OCI-LY7 (cell line): ENCODE results near the gene ZNFX1. TPM values are rescaled to one million over a fixed set of nuclear protein-coding genes. Genes with fewer than 3 reads are reported as not detected.

Experiments
- BruUV-seq: library from RNA; stranded (reverse); fragments of 400-500 nt; replicated peaks from 2 replicates; lab custom pipeline; 2021; lab: Mats Ljungman, UMichigan
- CTCF ChIA-PET: fragments of 300-600 bp; sonication (Branson Sonifier 250); formaldehyde crosslinking; loops from one replicate; lab custom pipeline; 2022; ENCODE audit warnings: antibody characterized with exemption; ENCODE audit not compliant: unreplicated experiment; lab: Charles Lee
- POLR2A ChIA-PET: fragments of 300-600 bp; sonication (Branson Sonifier 250); formaldehyde crosslinking; loops from one replicate; lab custom pipeline; 2022; ENCODE audit warnings: antibody characterized with exemption; lab: Charles Lee
- DNase-seq: peaks from one replicate; pipeline ENCODE4 v3.0.0-alpha.2; 2015; ENCODE audit warnings: low spot score
- H2AFZ ChIP-seq: fragments of 200-600 bp; sonication (generic), shearing (Covaris generic); 2 replicates; pipeline ENCODE4 v1.6.1; 2014; ENCODE audit warnings: mild to moderate bottlenecking, antibody characterized with exemption, low read length, moderate library complexity
- H3K27ac ChIP-seq: fragments of 200-600 bp; sonication (generic); 2 replicates; pipeline ENCODE4 v1.5.1; 2014; ENCODE audit warnings: mixed run types, low read depth, mild to moderate bottlenecking, moderate library complexity, low read length, inconsistent platforms; ENCODE audit not compliant: poor library complexity, severe bottlenecking
- H3K36me3 ChIP-seq: fragments of 200-600 bp; sonication (generic); 2 replicates; pipeline ENCODE4 v1.6.1; 2014; ENCODE audit warnings: mild to moderate bottlenecking, antibody characterized with exemption, low read length, moderate library complexity, mixed read lengths; ENCODE audit not compliant: insufficient read depth
- H3K4me1 ChIP-seq: fragments of 200-600 bp; sonication (generic); 2 replicates; pipeline ENCODE4 v1.5.1; 2014; ENCODE audit warnings: mild to moderate bottlenecking, low read length; ENCODE audit not compliant: insufficient read depth, poor library complexity, severe bottlenecking
- H3K4me2 ChIP-seq: fragments of 200-600 bp; sonication (generic); 2 replicates; pipeline ENCODE4 v1.6.1; 2014; ENCODE audit warnings: mild to moderate bottlenecking, low read length
- H3K4me3 ChIP-seq: fragments of 200-600 bp; sonication (generic); 2 replicates; pipeline ENCODE4 v1.5.1; 2014; ENCODE audit warnings: mild to moderate bottlenecking, low read depth, low read length; ENCODE audit not compliant: poor library complexity, severe bottlenecking
- H3K79me2 ChIP-seq: fragments of 200-600 bp; sonication (generic); 2 replicates; pipeline ENCODE4 v1.6.1; 2016; ENCODE audit warnings: low read depth, mild to moderate bottlenecking, low read length, moderate library complexity, mixed read lengths; ENCODE audit not compliant: insufficient read depth
- H3K9me2 ChIP-seq: fragments of 200-600 bp; sonication (generic); 2 replicates; pipeline ENCODE4 v1.6.1; 2016; ENCODE audit warnings: mild to moderate bottlenecking, low read length, mixed read lengths; ENCODE audit not compliant: insufficient read depth
- H3K9me3 ChIP-seq: fragments of 200-600 bp; sonication (generic); 2 replicates; pipeline ENCODE4 v1.6.1; 2014; ENCODE audit warnings: mild to moderate bottlenecking, mixed run types, low read length, mixed read lengths
- H4K20me1 ChIP-seq: fragments of 200-600 bp; sonication (generic); 2 replicates; pipeline ENCODE4 v1.6.1; 2014; ENCODE audit warnings: mild to moderate bottlenecking, antibody characterized with exemption, low read length, moderate library complexity, mixed read lengths; ENCODE audit not compliant: insufficient read depth
- EZH2phosphoT487 ChIP-seq: fragments of 200-600 bp; sonication (generic); IDR thresholded peaks from 2 replicates; pipeline ENCODE4 v1.6.1; 2018; ENCODE audit warnings: low read depth, borderline replicate concordance, mild to moderate bottlenecking, mixed run types, antibody characterized with exemption, low read length, moderate library complexity, mixed read lengths
- intact Hi-C: fragments of 100-400 bp; cut with micrococcal nuclease; formaldehyde crosslinking; loops from one replicate; pipeline ENCODE4 v1.10.0; 2022; ENCODE audit not compliant: unreplicated experiment
- total RNA-seq, 2 experiments: library from RNA; depleted of rRNA in 1 of 2; stranded (reverse); fragments of >200 nt in 1 of 2; shearing (Covaris generic) in 1 of 2; gene quantifications; 2 replicates each; pipeline ENCODE4 v1.2.3, GENCODE V29; 2014 to 2022
- TF ChIP-seq, protein P1 (sequence below): fragments of 200-600 bp; sonication (generic); conservative IDR thresholded peaks from 2 replicates; pipeline ENCODE4 v1.5.1; 2014; ENCODE audit warnings: mild to moderate bottlenecking, antibody characterized with exemption, low read length, moderate library complexity, mixed read lengths

Gene ZNFX1
- total RNA-seq, 2 experiments from 2014 or later, result 15.1 to 17.6 TPM

DNA sequence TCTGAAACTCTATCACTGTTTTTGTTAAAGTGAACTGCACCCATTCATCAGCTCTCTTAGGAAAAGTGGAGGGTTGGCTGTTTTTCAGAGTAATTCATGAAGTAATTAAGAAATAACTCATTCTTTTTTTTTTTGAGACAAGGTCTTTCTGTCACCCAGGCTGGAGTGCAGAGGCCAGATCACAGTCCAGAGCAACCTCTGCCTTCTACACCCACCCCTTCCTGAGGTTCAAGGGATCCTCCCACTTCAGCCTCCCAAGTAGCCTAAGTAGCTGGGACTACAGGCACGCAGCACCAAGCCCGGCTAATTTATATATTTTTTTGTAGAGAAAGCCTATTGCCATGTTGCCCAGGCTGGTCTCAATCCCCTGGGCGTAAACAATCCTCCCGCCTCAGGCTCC lies 2.6 kb downstream of the ZNFX1 start:
- Histone ChIP-seq H3K27ac (no peak overlapping the region), H3K9me3 (no peaks in the 10 kb centered on the region; the same call in 1 of the 2 replicates), H3K36me3 (peaks cover 67% of the 10 kb centered on the region), H2AFZ (no peak overlapping the region), H3K4me1 (peaks cover 24% of the 10 kb centered on the region), H3K9me2 (no peaks in the 10 kb centered on the region), H4K20me1 (peaks cover 15% of the 10 kb centered on the region; the same call in 1 of the 2 replicates), H3K4me3 (no peak overlapping the region), H3K79me2 (peaks cover 72% of the 10 kb centered on the region), H3K4me2 (no peak overlapping the region)
- no peak for DNase-seq
- no TSS peak for BruUV-seq
- intact Hi-C loops, result loop anchor here (10.0 kb wide), 1 partner anchor 840 kb away; the partner anchor contains the start of gene UBE2V1
- no peak for TF ChIP-seq EZH2phosphoT487
- TF ChIP-seq, protein P1, sequence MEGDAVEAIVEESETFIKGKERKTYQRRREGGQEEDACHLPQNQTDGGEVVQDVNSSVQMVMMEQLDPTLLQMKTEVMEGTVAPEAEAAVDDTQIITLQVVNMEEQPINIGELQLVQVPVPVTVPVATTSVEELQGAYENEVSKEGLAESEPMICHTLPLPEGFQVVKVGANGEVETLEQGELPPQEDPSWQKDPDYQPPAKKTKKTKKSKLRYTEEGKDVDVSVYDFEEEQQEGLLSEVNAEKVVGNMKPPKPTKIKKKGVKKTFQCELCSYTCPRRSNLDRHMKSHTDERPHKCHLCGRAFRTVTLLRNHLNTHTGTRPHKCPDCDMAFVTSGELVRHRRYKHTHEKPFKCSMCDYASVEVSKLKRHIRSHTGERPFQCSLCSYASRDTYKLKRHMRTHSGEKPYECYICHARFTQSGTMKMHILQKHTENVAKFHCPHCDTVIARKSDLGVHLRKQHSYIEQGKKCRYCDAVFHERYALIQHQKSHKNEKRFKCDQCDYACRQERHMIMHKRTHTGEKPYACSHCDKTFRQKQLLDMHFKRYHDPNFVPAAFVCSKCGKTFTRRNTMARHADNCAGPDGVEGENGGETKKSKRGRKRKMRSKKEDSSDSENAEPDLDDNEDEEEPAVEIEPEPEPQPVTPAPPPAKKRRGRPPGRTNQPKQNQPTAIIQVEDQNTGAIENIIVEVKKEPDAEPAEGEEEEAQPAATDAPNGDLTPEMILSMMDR, result no peak
- ChIA-PET CTCF (interaction anchor here (1.4 kb wide), 1 partner anchor 8 kb away, joined by 6 read pairs; no protein-coding TSS in a partner anchor), POLR2A (interaction anchor here (0.6 to 1.1 kb wide), 2 partner anchors 21 to 84 kb away, joined by 3 to 5 read pairs; no protein-coding TSS in a partner anchor)

DNA sequence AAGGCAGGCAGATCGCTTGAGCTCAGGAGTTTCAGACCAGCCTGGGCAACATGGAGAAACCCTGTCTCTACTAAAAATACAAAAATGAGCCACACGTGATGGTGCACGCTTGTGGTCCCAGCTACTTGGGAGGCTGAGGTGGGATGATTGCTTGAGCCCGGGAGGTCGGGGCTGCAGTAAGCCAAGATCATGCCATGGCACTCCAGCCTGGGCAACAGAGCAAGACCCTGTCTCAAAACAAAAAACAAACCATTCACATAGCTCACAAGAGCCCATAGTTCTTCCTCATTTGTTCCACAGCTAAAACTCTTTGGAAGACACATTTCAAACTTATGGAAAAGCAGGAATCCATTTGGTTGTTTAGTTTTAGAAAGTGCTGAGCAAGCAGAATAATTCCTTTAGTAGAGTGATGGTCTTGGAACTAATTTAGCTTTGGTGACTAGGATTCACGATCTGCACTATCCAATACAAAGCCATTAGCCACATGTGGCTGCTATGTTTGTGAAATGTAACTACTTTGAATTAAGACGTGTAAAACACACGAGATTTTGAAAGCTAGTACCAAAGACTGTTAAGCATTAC lies 4.1 kb downstream of the ZNFX1 start:
- peaks cover 2% of the 10 kb centered on the region; the same call in 1 of the 2 replicates for H4K20me1 ChIP-seq
- intact Hi-C loops, result loop anchor here (10.0 kb wide), 1 partner anchor 841 kb away; the partner anchor contains the start of gene UBE2V1
- POLR2A ChIA-PET, result no interaction called here

More for the DNA sequence above, 4.1 kb downstream of the ZNFX1 start:
- Histone ChIP-seq H2AFZ (no peak overlapping the region), H3K79me2 (peaks cover 72% of the 10 kb centered on the region), H3K4me2 (no peak overlapping the region), H3K9me2 (no peaks in the 10 kb centered on the region), H3K9me3 (peaks cover 3% of the 10 kb centered on the region; the same call in 1 of the 2 replicates), H3K36me3 (peaks cover 67% of the 10 kb centered on the region), H3K27ac (no peak overlapping the region), H3K4me3 (no peak overlapping the region), H3K4me1 (peaks cover 27% of the 10 kb centered on the region)
- BruUV-seq, result no TSS peak
- no peak for TF ChIP-seq EZH2phosphoT487
- TF ChIP-seq, protein P1, result no peak
- CTCF ChIA-PET, result no interaction called here
- no peak for DNase-seq
